T-cell (primary cell): Measurements from ENCODE around the gene LARP6. TPM values are rescaled to one million over a fixed set of nuclear protein-coding genes. Genes with fewer than 3 reads are reported as not detected.
"Not testable (repeated sequence)": the region's sequence is repeated elsewhere in the genome, so short reads cannot be mapped to it uniquely, and the experiment has no call there.

Experiments used
- ATAC-seq, 4 experiments: fragments of 200-7000 bp in 3 of 4; fragments of 150-1000 bp in 1 of 4; cut with Tn5 transposase; replicated peaks in 1 of 4; 1 replicate in 3 of 4; 2 replicates in 1 of 4; pipeline ENCODE4 v1.10.0; 2021; ENCODE audit warnings: moderate library complexity in 3 of 4, mild to moderate bottlenecking in 2 of 4, moderate number of reproducible peaks in 1 of 4
- CTCF ChIA-PET, 2 donors: fragments of 300-600 bp; sonication (Branson Sonifier 250); formaldehyde crosslinking; loops; one replicate each; lab custom pipeline; 2022; ENCODE audit warnings: antibody characterized with exemption in 2 of 2; lab: Charles Lee
- POLR2A ChIA-PET, 2 donors: fragments of 300-600 bp; sonication (Branson Sonifier 250); formaldehyde crosslinking; loops; one replicate each; lab custom pipeline; 2022; ENCODE audit warnings: antibody characterized with exemption in 2 of 2; lab: Charles Lee
- DNase-seq, 35 experiments: peaks; one replicate each; pipeline versions ENCODE4 v3.0.0 to v3.0.0-alpha.2; 2013 to 2023
- H3K27ac ChIP-seq: one replicate; pipeline ENCODE4 v1.5.1; 2013; ENCODE audit warnings: low read length
- H3K27me3 ChIP-seq, 2 experiments: replicated peaks in 1 of 2; 1 replicate in 1 of 2; 2 replicates in 1 of 2; pipeline versions ENCODE4 v1.6.1 to v1.7.0; 2013; ENCODE audit warnings: low read length in 1 of 2, mixed read lengths in 1 of 2; ENCODE audit not compliant: control insufficient read depth in 2 of 2, insufficient read depth in 2 of 2; ENCODE audit errors: extremely low read depth in 1 of 2
- H3K36me3 ChIP-seq, 2 donors: 1 replicate in 1 of 2; 2 replicates in 1 of 2; pipeline versions ENCODE4 v1.6.1 to v1.7.0; 2013; ENCODE audit warnings: low read length in 1 of 2; ENCODE audit not compliant: control insufficient read depth in 2 of 2, insufficient read depth in 1 of 2; ENCODE audit errors: extremely low read depth in 1 of 2
- H3K4me1 ChIP-seq, 2 experiments: 1 replicate in 1 of 2; 2 replicates in 1 of 2; pipeline versions ENCODE4 v1.6.1 to v1.7.0; 2013; ENCODE audit warnings: low read length in 2 of 2, mixed read lengths in 1 of 2; ENCODE audit not compliant: insufficient read depth in 2 of 2, control insufficient read depth in 1 of 2; ENCODE audit errors: extremely low read depth in 1 of 2
- H3K4me3 ChIP-seq, 2 donors: 1 replicate in 1 of 2; 2 replicates in 1 of 2; pipeline versions ENCODE4 v1.5.1 to v1.7.0; 2013; ENCODE audit warnings: mild to moderate bottlenecking in 2 of 2, low read length in 1 of 2, moderate library complexity in 1 of 2; ENCODE audit not compliant: control insufficient read depth in 1 of 2; ENCODE audit errors: extremely low read depth in 1 of 2
- H3K9me3 ChIP-seq: 2 replicates; pipeline ENCODE4 v1.7.0; 2013
- H3K27ac Mint-ChIP-seq, 2 donors: one replicate each; pipeline ENCODE4 v1.8.0; 2020 to 2021; ENCODE audit warnings: mild to moderate bottlenecking in 2 of 2, mixed read lengths in 2 of 2
- H3K27me3 Mint-ChIP-seq, 2 donors: one replicate each; pipeline ENCODE4 v1.8.0; 2021 to 2022; ENCODE audit warnings: mixed read lengths in 2 of 2
- H3K36me3 Mint-ChIP-seq: one replicate; pipeline ENCODE4 v1.8.0; 2021; ENCODE audit warnings: mixed read lengths
- H3K4me1 Mint-ChIP-seq, 3 donors: one replicate each; pipeline ENCODE4 v1.8.0; 2020 to 2022; ENCODE audit warnings: mixed read lengths in 3 of 3, mild to moderate bottlenecking in 1 of 3
- H3K4me3 Mint-ChIP-seq, 3 donors: one replicate each; pipeline ENCODE4 v1.8.0; 2020 to 2022; ENCODE audit warnings: mild to moderate bottlenecking in 3 of 3, mixed read lengths in 3 of 3, moderate library complexity in 3 of 3
- H3K9me3 Mint-ChIP-seq, 3 donors: one replicate each; pipeline ENCODE4 v1.8.0; 2020 to 2022; ENCODE audit warnings: mixed read lengths in 3 of 3
- whole genome bisulfite sequencing: methylation state at CpG from one replicate; pipeline ENCODE4 v1.1.5; 2013; ENCODE audit warnings: missing lambda C conversion rate; ENCODE audit not compliant: insufficient coverage; 5-methylcytosine and 5-hydroxymethylcytosine counted together
- total RNA-seq, 35 experiments: library from RNA in 6 of 35; stranded (reverse) in 6 of 35; fragments of 120-200 nt in 1 of 35; gene quantifications; one replicate each; pipeline versions ENCODE4 v1.2.1 to v1.2.4 and lab custom pipeline; 2013 to 2026

LARP6 gene
- total RNA-seq, 5 donors from 2014 or later (not counting 1 experiment from before 2014, with no cell fraction given): 0.41 to 0.49 TPM; not detected in 3

- ATAC-seq: no peak
- no peaks in the 10 kb centered on the region for H3K36me3 ChIP-seq
- Mint-ChIP-seq H3K9me3 (no peaks in the 10 kb centered on the region), H3K4me3 (no peak overlapping the region), H3K27me3 (peaks cover 21 to 34% of the 10 kb centered on the region in 2 donors), H3K4me1 (no peaks in the 10 kb centered on the region), H3K27ac (no peak overlapping the region), H3K36me3 (no peaks in the 10 kb centered on the region)
- no peaks in the 10 kb centered on the region for H3K9me3 ChIP-seq
- 89% methylated on average over 7 of the region's 11 CpGs for WGBS
- no peaks in the 10 kb centered on the region for H3K4me1 ChIP-seq
- peaks cover 0 to 33% of the 10 kb centered on the region in 2 experiments for H3K27me3 ChIP-seq
- no peak overlapping the region for H3K4me3 ChIP-seq
- ChIA-PET CTCF (interaction anchor here in 1 of 2 donors (0.8 kb wide), 1 partner anchor 1635 kb away, joined by 3 read pairs; no protein-coding TSS in a partner anchor), POLR2A (no interaction called here)
- H3K27ac ChIP-seq: no peak overlapping the region
- no peak for DNase-seq
Observed at GRCh38 chr15:70859998-70860397, 6.0 kb upstream of the LARP6 start.

GRCh38 chr15:70859322-70859908 lies 5.5 kb upstream of the LARP6 start:
- H3K4me1 Mint-ChIP-seq: peaks cover 2 to 4% (median 3%) of the 10 kb centered on the region in 3 donors
- POLR2A ChIA-PET: no interaction called here
- CTCF ChIA-PET: interaction anchor here in 1 of 2 donors (0.8 kb wide), 1 partner anchor 1635 kb away, joined by 3 read pairs; no protein-coding TSS in a partner anchor
- no peak overlapping the region for H3K4me3 Mint-ChIP-seq
- Histone ChIP-seq H3K9me3 (no peaks in the 10 kb centered on the region), H3K27me3 (peaks cover 0 to 38% of the 10 kb centered on the region in 2 experiments), H3K4me1 (peaks cover 0 to 2% of the 10 kb centered on the region in 2 experiments), H3K27ac (no peak overlapping the region), H3K36me3 (no peaks in the 10 kb centered on the region), H3K4me3 (no peak overlapping the region)
- 86% methylated on average over 14 of the region's 14 CpGs for WGBS
- no peak overlapping the region for H3K27ac Mint-ChIP-seq
- no peaks in the 10 kb centered on the region for H3K36me3 Mint-ChIP-seq
- peaks cover 26 to 40% of the 10 kb centered on the region in 2 donors for H3K27me3 Mint-ChIP-seq
- DNase-seq: no peak
- ATAC-seq: no peak
- no peaks in the 10 kb centered on the region for H3K9me3 Mint-ChIP-seq

- H3K36me3 Mint-ChIP-seq, H3K9me3 ChIP-seq, H3K4me1 Mint-ChIP-seq, H3K27ac Mint-ChIP-seq, H3K9me3 Mint-ChIP-seq, H3K27ac ChIP-seq, CTCF ChIA-PET, H3K4me3 Mint-ChIP-seq, H3K4me3 ChIP-seq, DNase-seq, ATAC-seq, H3K4me1 ChIP-seq, H3K36me3 ChIP-seq, POLR2A ChIA-PET: not testable (repeated sequence)
- H3K27me3 ChIP-seq: peaks cover 0 to 40% of the 10 kb centered on the region in 2 experiments
- WGBS: 72% methylated on average over 3 of the region's 9 CpGs
- H3K27me3 Mint-ChIP-seq: peaks cover 29 to 42% of the 10 kb centered on the region in 2 donors
Observed at GRCh38 chr15:70858614-70859321, 4.8 kb upstream of the LARP6 start.

- POLR2A ChIA-PET: no interaction called here
- WGBS: no CpG with 5 or more reads among the region's 3 CpGs
- ATAC-seq: no peak
Observed at GRCh38 chr15:70857562-70858285, 3.8 kb upstream of the LARP6 start.

GRCh38 chr15:70856884-70857561 lies 3.1 kb upstream of the LARP6 start:
- no peaks in the 10 kb centered on the region for H3K36me3 ChIP-seq
- Mint-ChIP-seq H3K9me3 (no peaks in the 10 kb centered on the region), H3K27me3 (peaks cover 38 to 55% of the 10 kb centered on the region in 2 donors), H3K27ac (no peak overlapping the region), H3K36me3 (no peaks in the 10 kb centered on the region), H3K4me3 (no peak overlapping the region), H3K4me1 (peaks cover 7 to 10% (median 8%) of the 10 kb centered on the region in 3 donors)
- H3K4me1 ChIP-seq: peaks cover 0 to 10% of the 10 kb centered on the region in 2 experiments
- H3K4me3 ChIP-seq: no peak overlapping the region
- ChIA-PET CTCF (no interaction called here), POLR2A (no interaction called here)
- WGBS: 73% methylated on average over 4 of the region's 5 CpGs
- ATAC-seq (no peak), DNase-seq (no peak)
- no peaks in the 10 kb centered on the region for H3K9me3 ChIP-seq
- H3K27me3 ChIP-seq: peaks cover 7 to 52% of the 10 kb centered on the region in 2 experiments
- H3K27ac ChIP-seq: no peak overlapping the region

More at GRCh38 chr15:70857562-70858285, 3.8 kb upstream of the LARP6 start:
- Mint-ChIP-seq H3K4me3 (no peak overlapping the region), H3K36me3 (no peaks in the 10 kb centered on the region), H3K27me3 (peaks cover 31 to 48% of the 10 kb centered on the region in 2 donors), H3K27ac (no peak overlapping the region), H3K9me3 (no peaks in the 10 kb centered on the region), H3K4me1 (peaks cover 7 to 10% (median 8%) of the 10 kb centered on the region in 3 donors)
- no peaks in the 10 kb centered on the region for H3K36me3 ChIP-seq
- no peak for DNase-seq
- no peak overlapping the region for H3K4me3 ChIP-seq
- no peaks in the 10 kb centered on the region for H3K9me3 ChIP-seq
- H3K27ac ChIP-seq: no peak overlapping the region
- CTCF ChIA-PET: no interaction called here
- H3K27me3 ChIP-seq: peaks cover 2 to 46% of the 10 kb centered on the region in 2 experiments
- H3K4me1 ChIP-seq: peaks cover 0 to 10% of the 10 kb centered on the region in 2 experiments
